ENCODE results near the gene SSTR5.

Gene SSTR5

DNA sequence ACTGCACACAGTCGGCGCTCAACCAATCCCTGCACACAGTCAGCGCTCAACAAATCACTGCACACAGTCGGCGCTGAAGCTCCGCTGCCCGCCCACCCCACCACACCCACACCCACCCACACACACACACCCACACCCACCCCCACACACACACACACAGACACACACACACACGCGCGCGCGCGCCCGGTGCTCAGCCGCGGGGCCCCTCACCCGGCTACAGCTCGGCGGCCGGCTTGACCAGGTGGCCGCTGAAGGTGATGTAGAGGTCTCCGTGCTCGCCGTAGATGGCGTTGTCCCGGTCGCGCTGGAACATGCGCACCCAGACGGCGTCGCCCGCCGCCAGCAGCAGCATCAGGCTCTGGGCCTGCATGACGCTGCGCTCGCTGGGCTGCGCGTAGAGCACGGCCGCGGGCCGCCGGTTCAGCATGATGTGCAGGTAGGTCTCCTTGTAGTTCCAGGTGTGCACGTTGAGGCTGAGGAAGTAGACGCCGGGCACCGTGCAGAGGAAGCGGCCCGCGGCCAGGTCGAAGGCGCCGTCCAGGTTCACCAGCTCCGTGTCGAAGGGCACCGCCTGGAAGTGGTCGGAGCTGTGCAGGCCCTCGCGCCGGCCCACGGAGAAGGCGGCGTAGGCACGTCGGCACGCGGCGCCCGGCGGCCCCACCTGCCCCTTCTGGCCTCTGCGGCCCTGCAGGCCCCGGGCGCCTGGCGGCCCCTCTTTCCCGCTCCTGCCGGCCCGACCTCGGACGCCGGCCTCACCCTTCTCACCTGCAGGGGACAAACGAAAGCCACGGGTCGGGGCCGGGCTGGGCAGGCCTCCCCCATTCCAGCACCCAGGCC is 21.0 kb downstream of the SSTR5 start:
- DNase-seq, result no peak

DNA sequence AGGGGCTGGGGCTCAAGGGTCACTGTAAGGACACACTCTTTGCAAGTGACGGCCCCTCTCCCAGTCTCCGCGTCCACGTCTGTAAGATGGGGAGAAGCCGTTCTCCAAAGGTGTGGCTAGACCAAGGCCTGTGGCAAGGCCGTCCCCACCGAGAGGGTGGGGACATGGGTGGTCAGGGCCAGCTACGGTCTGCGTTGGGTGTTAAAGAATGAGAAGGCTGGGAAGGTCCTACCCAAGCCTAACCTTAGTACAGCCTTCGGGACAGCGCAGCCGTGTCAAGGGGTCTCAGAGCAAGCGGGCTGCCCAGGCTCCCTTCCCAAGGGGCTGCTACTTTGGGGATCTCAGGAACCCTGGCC is 21.6 kb downstream of the SSTR5 start:
- no peak for DNase-seq

DNA sequence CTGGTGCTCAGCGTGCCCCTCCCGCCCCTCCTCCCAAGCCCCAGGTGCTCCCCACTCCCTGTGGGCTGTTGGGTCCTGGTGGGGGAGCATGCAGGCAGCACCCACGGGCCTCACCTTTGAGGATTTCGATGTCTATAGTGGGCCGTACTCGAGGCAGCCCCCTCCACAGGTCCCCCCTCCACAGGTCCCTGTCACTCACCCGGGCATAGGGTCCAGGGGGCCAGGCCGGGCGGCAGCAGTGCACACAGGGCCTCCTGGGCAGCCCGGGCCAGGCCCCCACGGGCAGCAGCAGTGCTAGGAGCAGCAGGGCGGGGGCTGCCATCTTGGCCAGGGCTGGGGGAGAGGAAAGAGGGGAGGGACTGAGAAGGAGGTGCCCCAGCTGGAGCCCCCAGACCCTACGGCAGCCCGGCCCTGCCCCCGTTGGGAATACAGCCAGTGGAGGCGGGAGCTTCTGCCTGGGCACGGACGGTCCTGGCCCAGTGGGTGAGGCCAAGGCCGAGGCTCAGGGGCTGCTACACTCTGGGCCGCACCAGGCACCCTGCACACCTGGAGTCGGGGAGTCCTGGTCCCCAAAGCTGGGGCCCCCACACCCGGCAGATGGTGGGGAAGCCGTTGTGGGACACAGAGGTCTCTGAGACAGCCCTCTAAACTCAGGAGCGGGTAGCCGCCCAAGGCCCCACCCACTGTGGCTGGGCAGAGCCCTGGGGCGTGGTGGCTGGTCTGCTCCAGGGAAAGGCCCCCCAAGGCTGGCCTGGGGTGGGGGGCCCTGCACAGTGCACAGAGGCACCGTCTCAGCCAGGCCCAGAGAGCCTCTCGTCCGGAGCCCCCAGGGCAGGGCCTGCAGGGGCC is 22.3 kb downstream of the SSTR5 start:
- DNase-seq, result no peak

DNA sequence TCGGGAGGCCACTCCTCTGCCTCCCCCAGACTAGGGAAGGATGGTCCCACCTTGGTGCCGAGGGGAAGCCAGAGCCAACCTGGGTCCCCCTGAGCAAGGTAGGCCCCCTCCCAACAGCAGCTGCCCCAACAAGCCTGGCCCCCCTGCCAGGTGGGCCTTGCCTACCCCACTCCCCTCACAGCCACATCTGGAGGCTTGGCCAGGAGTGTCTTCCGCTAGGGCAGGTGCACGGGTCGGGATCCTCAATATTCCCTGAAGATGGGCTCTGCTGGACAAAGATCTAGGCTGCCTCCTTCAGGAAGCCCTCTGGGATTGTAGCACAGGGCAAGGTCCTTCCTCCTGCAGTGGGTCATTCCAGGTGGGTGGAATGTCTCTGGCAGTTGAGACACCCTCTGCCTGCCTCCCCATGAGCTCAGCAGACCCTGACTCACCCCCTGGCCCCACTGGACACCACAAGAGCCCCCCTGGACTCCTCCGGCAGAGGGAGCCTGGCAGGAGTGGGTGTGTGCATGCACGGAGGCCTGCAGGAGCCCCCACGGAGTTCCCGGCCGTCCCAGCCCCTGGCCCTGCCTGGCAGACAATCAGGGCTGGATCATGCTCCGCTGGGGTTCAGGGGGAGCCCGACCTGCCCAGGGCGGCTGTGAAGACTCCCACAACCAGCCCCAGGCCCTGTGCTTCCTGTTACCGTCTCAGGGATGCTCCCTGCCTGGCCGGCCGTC is 23.1 kb downstream of the SSTR5 start:
- DNase-seq, result no peak

DNA sequence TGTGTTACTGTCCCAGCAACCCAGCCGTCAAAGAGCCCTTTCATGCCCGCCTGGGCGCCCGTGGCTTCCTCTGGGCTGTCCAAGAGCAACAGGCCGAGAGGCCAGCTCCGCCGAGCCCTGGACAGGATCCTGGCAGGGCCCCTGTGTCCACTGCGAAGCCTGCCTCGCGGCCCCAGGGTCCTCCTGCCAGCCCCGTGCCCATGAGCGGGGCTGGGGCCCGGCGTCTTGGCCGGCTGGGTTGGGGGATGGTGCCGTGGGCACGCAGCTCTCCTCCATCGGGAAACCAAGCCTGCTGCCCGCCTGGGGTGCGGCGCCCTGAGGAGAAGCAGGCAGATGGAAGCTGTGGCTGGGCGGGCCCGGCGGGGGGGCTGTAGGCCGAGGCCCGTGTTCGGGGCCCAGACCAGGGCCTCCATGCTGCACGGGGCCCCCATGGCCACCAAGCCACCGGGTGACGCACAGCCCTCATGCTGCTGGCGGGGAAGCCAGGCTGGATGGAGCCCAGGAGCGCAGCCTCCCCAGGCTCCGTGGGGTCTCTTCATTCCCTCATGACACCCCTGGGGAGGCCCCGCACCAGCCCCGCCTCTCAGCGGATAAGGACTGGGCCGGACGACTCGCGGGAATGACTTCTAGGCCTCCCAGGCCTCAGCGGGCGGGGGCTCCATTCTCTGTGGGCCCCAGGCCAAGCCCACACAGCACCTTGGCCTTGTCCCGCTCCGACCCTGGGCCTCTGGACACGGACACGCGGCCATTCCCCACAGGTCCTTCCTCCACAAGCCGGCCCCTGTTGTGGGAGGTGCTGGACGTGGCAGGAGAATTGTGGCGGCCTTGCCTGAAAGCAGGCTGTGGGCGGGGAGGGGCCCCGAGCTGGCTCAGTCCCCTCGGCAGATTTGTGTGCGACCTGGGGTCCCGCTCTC is 23.9 kb downstream of the SSTR5 start, which contains the start of gene C1QTNF8:
Gene C1QTNF8, minus strand, starts transcription at position 76 of the 914 bp plus-strand sequence. CDS start 1,322 bp downstream, outside the sequence.
- no peak for DNase-seq

DNA sequence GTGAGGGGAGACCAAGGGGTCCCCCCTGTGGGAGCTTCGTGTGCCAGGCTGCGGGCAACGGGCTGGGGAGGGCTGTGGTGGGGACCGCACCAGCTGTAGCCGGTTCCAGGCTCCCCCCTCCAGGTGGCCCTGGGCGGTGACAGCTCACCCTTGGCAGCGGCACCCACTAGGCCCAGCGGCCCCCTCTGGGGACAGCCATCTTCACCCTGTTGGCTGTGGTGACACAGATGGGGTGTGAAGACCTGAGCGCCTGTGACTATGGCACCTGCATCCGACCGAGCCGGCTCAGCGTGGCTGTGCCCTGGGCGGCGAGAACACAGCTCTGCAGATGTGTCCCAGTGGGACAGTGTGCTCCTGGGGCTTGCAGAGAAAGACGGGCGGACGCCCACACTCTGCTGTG is 24.6 kb downstream of the SSTR5 start:
- DNase-seq, result no peak

DNA sequence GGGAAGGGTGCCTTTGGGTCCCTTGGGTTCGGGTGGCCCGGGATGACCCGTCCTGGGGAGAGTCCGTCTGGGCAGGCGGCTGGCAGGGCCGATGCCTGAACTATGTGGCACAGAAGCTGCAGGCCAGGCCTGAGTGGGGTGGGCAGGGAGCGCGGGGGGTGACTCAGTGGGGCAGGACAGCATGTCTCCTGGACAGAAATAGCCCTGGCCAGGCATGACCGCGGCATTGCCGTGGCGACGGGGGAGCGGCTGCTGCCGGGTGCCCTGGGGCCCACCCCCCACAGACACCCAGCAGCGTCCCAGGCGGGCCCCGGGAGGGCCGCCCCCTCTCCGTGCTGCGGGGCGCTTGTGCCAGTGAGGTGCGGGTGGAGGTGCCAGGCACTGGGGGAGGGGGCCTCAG is 25.3 kb downstream of the SSTR5 start:
- DNase-seq, result no peak

DNA sequence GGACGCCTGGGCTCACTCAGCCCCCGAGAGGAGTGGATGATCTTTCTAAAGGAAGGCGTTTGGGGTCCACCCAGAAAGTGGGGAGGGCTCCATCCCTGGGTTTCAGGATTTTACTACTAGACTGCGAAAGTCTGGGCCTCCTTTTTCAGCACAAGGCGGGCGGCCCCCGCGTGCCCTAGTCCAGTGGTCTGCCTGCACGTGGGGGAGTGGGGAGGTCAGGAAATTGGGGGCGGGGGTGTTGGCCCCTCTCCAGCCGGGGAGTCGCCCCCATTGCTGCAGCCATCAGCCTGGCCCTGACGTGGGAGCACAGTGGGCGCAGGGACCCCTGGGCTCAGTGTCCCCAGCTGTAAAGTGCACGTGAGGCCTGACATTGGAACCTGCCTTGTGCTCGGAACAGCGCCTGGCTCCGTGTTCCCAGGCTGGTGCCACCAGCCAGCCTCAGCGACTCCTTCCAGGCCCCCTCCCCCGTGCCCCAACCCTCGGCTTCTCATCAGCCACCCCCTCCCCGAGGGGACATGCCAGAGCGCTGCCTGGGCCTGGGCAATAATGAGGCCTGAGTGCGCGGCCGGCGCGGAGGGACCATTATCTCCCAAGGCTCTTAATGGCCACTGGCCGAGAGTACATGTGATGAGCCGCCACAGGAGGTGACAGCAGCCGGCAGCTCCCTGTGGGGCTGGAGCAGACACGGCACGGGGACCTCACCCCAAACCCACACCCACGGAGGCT is 25.9 kb downstream of the SSTR5 start:
- DNase-seq, result no peak

DNA sequence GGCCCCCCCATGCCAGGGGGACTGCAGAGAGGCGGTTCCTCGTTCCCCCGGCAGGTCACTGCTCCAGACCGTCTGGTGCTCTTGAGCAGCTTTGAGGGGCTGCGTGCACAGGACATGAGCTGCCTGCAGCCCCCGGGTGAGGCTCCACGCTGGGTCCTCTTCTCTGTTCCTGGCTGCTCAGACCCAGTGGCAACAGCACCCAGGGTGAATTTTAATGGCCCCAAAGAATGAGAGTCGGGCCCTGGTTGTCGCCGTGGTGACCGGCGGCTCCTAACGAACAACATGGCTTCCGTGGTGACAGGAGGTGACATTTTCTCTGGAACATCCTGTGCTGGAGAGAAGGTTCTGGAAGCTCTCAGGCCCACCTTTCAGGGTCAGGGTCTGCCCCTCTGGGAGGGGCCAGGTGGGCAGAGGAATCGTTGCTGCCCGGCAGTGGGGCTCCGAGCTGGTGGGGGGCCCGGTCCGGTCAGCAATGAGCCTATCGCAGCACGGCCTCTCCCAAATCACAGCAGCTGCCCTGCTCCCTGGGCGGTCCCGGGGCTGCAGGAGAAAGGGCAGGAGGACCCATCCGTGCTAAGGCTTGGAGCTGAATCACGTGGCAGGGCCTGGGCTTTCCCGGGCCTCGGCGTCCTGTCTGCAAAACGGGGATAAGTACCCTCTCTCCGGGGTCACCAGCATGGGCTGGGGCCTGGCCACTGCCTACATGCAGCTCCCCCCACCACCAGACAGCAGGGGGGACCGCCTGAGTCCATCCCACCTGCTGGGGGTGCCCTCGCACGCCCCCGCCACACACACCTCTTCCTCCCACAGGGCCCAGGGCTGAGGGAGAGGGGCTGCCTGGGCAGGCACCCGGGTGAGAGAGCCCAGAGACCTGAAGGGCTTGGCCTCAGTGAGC is 26.9 kb downstream of the SSTR5 start:
- no peak for DNase-seq

DNA sequence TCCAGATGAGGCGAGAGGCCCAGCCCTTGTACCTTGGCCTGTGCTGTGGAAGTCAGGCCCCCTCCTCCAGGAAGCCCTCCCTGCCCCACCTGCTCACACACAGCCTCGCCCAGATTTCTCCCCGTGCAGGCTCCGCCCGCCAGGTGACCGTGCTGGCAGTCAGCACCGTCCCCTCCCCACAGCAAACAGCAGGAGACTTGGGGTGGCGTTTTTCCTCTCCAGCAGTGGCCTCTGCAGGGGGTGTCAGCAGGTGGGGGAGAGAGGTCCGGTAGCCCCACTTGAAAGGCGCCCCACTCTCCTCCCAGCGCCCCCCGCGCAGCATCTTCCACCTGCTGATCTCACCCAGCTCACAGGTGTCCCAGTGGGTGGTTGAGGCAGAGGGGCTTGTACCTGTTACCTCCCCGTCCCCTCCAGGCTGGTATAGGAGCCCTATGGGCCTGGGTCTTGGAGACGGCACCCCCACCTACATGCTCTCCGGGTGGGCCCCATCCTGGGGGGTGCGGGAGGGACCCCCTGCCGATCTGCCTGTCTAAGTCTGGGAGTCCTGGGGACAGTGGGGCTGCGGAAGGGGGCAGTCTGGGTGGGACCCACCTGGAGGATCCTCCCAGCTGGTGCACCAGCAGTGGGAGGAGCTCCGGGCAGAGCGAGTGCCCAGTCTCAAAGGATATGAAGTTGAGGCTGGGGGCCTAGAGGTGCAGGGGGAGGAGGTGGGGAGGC is 27.7 kb downstream of the SSTR5 start:
- no peak for DNase-seq

DNA sequence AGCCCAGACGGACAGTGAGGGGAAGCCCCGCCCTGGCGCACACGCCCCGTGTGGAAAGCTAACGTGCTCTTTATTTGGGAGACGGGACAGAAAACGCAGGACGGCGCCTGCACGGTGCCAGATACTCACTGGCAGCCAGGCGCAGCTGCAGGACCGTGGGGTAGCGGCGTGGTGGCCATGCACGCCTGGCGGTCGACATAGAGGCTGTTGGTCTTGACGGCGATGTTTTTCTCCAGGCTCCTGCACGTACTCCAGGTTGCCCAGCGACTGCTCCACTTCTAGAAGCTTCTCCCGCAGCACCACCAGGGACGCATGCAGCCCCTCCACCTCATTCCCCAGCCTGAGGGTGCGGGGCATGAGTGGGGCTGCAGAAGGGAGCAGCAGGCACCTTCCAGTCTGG is 28.6 kb downstream of the SSTR5 start:
- no peak for DNase-seq

DNA sequence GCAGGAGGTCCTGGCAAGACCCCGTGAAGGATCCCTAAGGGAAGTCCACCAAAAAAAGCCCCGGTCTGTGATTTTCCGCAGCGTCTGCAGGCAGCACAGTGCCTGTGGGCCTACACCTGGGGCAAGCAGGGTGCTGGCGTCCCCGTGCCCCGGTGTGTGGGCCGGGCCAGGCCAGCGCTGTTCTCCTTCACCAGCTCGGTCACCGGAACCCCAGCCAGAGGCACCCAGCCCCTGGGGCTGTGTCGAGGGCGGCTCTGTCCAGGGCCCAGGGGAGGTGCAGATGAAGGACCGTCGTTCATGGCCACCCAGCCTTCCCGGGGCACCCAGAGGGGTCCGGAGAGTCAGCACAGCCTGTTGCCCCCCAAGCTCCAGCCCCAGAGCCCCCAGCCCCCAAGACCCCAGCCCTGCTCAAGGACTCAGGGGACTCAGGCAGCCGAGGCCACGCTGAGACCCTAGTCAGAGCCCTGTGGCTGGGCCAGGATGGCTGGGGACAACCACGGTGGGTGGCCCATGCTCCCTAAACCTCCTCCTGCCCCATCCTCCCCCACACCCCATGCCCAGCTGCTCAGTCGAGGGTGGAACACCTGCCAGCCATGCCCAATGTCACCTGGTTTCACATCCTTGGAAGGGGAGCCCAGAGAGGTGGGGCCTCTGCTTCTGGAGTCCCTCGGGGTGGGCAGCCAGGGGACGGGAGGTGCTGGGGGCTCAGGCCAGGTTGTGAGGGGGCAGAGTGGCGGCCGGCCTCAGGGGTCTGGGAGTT is 29.2 kb downstream of the SSTR5 start:
- DNase-seq, result no peak

DNA sequence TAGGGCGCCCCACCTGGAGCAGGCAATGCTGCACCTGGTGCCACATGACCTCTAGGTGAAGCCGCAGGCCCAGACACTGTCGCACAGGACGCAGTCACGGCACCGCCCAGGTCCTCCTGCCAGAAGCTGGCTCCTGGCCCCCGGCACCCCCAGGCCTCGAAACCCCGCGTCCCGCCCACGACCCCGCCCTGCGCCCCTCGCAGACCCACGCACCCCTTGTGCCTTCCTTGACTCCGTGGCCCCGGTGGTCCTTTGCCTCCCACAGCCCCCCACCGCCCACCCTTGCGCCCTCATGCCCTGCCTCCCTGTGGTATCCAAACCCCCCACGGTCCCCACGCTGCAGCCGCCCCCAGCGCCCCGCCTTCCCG is 29.8 kb downstream of the SSTR5 start:
- DNase-seq, result no peak

DNA sequence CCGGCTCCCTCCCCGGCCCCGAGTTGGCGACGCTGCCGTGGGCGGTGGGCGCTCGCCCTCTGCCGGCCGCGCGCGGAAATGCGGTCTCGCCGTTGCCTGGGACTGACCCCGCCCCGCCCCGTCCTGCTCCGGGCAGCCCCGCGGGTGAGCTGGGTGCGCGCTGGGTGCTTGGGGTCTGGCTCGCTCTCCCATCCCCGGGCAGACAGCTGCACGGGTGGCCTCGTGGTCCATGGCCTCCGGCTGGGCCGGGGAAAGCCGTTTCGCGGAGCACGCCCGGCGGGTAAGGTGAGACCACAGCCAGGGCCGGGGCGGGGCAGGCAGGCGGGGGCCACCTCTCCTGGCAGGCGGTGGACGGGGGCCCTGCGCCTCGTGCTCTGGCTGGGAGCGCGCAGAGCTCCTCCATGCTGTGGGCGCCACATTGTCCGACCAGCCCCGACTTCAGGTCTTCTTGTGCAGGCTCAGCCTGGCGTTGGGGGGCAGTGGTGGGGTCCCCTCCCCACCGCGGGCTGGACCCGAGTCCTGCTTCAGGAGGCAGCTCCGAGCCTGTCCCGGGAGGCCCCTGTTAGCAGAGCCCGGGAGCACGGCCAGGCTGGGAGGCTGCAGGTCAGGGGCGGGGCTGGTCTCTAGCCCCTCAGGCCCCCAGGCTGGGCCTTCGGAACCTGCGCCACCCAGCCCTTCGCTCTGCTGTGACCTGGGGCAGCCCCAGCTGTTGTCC is 30.5 kb downstream of the SSTR5 start:
- no peak for DNase-seq

DNA sequence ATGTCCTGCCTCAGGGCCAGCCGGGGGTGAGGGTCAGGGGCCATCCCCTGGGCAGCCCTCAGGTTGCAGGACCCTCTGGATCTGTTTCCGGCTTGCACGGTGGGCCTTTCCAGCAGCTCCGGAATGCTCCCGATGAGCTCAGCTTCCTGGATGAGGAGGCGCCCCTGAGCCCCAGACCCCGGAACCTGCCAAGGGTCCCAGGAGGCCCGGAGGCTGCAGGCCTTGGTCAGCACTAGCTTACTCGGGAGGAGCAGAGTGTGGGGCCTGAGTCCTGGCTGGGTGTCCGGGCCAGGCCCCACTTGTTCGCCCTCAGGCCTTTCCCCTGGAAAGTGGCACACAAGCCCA is 31.1 kb downstream of the SSTR5 start:
- no peak for DNase-seq

DNA sequence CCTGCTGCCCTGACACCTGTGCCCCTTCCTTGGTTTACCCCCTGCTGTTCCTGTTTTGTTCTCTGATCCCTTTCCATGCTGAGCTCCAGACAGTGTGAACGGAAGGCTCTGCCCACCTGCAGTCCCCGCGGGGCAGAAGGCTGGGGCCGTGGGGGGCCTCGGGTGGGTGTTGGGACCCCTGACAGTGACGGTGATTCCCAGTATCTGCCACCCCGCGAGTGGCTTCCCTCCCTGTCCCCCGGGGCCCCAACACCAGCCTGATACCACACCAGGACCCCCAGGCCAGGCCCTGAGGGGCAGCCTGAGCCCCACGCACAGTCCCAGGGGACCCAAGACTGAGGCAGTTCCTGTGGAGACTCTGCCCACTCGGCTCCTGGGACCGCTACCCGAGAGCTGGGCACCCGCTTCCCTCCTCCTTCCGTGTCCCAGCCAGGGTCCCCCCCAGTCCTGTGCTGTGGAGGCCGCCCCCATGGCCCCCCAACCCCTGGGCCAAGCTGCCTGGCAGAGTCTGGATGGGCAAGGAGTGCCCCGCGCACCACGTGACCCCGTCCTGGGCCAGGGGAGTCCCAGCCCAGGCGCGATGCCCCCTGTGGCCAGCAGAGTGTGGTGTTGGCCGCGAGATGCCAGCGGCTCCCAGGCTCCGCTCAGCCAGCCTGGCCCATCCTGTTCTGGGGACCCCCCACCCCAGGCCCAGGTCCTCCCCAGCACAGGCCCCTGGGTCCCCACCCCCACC is 33.5 kb downstream of the SSTR5 start:
- peak; percentile 5 for DNase-seq

DNA sequence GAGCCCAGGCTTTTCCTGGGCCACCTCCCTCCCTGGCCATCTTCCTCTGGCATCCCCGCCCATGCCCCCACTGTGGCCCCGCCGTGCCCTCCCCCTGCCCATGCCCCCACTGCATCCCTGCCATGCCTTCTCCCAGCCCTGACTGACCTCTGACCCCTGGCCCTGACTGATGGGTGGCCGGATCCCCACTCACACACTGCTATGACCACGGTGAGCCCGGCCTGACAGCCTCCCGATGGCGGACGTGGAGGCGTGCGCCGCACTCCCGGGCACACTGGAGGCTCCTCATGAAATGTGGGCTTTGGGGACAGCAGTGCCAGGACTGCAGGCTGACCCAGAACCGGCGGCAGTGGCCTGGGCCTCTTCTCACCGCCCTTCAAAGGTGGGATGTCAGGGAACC is 34.1 kb downstream of the SSTR5 start:
- DNase-seq, result no peak

DNA sequence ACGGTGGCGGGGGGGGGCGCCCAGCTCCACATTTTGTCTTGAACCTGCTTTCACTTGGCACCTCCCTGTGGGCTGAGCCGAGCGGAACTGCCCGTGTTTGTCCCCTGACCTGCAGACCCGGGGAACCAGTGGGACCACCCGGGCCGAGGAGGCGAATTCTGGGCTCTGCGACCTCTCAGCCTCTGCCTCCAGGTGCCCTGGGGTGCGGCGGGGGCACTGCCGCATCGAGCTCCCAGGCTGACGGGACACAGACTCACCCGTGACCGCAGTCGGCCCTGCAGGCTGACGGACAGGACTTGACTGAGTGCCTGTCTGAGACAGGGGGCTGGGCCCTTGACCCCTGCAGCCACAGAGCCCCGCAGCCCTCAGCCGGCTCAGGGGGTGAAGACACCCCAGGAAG is 34.6 kb downstream of the SSTR5 start:
- DNase-seq, result no peak
